GM18909 (cell line): Measurements from ENCODE around the gene ERBB2.
"Not testable (repeated sequence)": the region's sequence is repeated elsewhere in the genome, so short reads cannot be mapped to it uniquely, and the experiment has no call there.

Experiments used
- ATAC-seq: cut with Tn5 transposase; IDR thresholded peaks from one replicate; pipeline ENCODE4 v1.9.1; 2021; ENCODE audit warnings: mild to moderate bottlenecking; ENCODE audit not compliant: unreplicated experiment, poor library complexity

ERBB2 gene

GRCh38 chr17:39701012-39701783 is 1.3 kb downstream of the ERBB2 start:
- ATAC-seq, result no peak

DNA sequence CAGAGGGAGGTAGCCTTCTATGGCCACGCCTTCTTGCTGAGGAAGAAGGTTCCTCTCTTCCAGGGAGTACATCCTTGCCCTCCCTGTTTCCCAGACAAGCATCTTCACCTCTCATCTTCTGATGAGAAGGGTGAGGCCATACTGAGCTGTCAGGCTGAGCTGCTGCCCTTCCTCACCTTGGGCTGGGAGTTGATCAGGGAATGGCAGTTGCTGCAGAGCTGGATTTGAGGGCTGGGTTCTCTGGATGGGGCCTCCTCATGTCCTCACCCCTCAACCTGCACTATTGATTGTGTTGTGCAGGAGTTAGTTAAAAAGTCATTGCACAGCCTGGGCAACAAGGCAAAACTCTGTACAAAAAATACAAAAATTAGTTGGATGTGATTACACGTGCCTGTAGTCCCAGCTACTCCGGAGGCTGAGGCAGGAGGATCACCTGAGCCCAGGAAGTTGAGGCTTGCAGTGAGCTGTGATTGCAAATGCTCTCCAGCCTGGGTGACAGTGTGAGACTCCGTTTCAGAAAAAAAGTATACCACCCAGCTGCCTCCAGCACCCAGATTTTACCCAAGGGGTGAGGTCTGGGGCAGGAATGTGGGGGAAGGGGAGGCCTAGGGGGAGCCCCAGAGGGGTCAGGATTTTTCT is 2.0 kb downstream of the ERBB2 start:
- no peak for ATAC-seq

- ATAC-seq, result no peak
Measured at GRCh38 chr17:39702901-39703893, 3.3 kb downstream of the ERBB2 start.

GRCh38 chr17:39703913-39704312 is 4.0 kb downstream of the ERBB2 start:
- ATAC-seq, result no peak

DNA sequence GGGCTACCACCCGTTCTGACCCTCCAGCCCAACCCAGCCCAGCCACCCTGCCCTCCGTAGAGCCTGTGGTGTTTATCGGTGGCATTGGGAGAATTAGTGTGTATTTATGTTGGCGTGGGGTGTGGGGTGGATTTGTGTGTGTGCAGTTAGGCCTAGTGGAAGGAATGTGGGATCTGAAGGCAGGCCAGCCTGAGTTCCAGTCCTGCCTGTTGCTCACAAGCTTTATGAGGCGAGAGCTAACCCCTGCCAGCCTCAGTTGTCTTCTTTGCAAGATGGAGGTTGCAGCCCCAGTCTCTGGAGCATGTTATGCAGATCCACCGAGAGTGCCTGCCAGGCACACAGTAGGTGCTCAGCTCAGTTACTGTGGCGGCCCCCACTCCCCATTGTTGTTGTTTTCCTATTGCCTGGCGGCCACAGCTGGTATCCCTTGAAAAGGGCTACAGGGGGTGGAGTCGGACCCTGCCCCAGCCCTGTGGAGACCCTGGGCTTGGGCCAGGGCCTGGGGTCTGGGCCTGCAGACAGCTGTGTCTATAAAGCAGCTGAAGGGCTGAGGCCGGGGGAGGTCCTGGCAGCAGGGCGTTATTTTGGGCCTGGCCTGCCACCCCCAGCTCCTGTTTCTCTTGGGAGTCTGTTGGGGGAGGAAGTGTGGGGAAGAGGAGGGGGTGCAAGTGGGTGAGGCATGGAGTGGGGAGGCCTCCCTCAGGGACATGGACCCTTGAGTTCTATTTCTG is 5.1 kb downstream of the ERBB2 start:
- ATAC-seq, result no peak

DNA sequence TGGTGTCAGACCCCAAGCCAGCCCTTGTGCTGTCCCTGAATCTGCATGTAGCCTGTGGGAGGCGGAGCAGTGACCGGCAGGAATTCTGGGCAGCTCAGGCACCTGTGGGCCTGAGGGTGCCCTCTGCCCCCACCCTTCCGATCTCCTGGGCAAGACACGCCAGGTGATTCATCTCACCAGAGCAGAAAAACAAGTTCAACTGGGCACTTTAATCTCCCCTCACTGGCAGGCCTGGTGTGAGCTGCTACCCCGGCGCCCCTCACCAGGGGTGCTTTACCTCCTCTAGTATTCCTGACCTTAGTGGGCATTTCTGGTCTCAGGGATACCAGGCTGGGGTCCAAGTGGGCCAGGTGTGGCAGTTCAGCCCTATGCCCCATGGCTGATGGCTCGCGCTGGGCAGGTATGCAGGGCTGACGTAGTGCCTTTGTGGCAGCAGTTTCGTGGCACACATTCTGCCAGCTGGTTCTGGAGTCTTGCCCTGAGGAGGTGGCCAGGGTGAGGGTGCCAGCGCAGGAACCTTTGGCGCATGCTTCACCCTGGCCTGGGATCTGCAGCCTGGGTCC is 6.0 kb downstream of the ERBB2 start:
- no peak for ATAC-seq

DNA sequence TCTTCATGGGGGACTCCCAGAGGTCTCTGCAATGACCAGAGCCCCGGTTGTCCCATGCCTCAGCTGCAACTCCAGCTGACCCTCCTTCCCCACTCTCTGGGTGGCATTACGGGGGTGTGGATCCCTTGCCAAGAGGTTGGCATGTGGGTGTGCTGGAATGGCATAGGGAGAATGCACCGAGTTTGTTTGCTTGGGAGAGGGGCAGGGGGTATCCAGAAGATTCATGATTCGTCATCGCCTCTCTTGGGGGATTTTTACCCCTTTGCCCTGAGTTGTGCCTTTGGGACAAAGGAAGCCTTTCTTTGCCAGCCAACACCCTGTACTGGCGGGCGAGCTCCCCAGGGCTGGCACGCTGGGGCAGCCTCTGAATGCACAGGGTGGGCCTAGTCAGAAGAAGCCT is 6.5 kb downstream of the ERBB2 start:
- ATAC-seq, result no peak

DNA sequence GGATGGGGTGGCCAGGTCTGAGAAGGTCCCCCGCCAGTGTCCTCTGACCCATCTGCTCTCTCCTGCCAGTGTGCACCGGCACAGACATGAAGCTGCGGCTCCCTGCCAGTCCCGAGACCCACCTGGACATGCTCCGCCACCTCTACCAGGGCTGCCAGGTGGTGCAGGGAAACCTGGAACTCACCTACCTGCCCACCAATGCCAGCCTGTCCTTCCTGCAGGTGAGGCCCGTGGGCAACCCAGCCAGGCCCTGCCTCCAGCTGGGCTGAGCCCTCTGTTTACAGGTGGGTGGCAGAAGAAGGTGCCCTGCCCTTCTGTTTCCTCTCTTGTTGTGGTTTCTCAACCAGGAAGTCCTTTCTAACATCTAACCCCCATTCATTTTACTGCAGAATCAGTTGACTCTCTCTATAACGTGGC is 7.1 kb downstream of the ERBB2 start:
- ATAC-seq, result no peak

DNA sequence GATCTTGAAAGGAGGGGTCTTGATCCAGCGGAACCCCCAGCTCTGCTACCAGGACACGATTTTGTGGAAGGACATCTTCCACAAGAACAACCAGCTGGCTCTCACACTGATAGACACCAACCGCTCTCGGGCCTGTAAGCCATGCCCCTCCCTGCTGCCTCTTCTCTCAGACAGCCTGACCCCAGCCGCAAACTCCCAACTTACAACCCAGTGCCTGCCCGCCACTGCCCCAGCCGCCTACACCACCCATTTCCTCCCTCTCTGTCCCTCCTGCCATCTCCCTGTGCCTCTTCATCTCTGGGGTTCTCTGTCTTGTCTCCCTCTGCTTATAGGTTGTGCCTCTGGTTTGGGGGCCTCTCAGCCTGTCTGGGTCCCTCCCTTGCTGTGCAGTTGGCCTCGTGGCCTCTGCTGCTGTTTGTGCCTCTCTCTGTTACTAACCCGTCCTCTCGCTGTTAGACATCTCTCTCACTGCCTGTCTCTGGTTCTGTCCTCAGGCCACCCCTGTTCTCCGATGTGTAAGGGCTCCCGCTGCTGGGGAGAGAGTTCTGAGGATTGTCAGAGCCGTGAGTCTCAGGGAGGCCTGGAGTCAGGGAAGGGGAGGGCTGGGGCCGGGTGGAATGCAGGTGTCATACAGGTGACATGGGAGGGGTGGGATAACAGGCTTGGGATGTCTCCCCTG is 9.6 kb downstream of the ERBB2 start:
- ATAC-seq, result no peak

GRCh38 chr17:39709998-39710964 is 10.4 kb downstream of the ERBB2 start:
- no peak for ATAC-seq

- not testable (repeated sequence) for ATAC-seq
Measured at GRCh38 chr17:39711071-39711470, 11.2 kb downstream of the ERBB2 start.

DNA sequence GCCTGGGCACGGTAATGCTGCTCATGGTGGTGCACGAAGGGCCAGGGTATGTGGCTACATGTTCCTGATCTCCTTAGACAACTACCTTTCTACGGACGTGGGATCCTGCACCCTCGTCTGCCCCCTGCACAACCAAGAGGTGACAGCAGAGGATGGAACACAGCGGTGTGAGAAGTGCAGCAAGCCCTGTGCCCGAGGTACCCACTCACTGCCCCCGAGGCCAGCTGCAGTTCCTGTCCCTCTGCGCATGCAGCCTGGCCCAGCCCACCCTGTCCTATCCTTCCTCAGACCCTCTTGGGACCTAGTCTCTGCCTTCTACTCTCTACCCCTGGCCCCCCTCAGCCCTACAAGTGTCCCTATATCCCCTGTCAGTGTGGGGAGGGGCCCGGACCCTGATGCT is 12.0 kb downstream of the ERBB2 start:
- ATAC-seq, result no peak

DNA sequence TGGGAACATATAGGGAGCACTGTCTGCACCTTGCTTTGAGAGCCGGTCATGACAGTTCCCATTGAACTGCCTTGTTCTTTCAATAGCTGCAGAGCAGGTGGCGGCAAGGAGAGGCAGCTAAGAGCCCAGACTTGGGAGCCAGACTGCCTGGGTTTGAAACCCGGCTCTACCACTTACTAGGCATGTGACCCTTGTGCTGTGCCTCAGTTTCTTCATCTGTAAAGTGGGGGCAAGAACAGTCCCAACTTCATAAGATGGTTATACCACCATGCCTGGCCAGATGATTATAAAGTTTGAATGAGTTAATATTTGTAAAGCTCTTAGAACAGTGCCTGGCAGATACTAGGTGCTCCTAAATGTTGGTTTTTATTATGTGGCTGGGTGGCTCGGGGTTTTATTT is 14.4 kb downstream of the ERBB2 start:
- no peak for ATAC-seq

DNA sequence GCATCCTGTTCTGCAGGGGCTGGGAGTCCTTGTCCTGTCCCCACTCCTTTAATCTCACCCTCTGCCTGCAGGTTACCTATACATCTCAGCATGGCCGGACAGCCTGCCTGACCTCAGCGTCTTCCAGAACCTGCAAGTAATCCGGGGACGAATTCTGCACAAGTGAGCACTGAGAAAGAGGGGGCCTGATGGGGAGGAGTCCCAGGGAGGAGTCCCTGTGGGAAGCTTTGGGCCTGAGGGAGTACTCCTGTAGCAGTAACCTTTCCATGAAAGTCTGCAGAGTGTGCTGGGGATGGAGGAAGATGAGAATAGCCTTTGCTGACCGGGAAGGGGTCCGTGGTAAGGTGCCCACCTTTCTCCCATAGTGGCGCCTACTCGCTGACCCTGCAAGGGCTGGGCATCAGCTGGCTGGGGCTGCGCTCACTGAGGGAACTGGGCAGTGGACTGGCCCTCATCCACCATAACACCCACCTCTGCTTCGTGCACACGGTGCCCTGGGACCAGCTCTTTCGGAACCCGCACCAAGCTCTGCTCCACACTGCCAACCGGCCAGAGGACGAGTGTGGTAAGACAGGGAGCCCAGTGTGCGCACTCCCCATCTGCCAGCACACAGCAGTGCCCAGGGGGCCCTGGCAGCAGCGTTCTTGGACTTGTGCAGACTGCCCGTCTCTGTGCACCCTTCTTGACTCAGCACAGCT is 15.7 kb downstream of the ERBB2 start:
- ATAC-seq, result no peak

- no peak for ATAC-seq
Measured at GRCh38 chr17:39716073-39716818, 16.4 kb downstream of the ERBB2 start.

- ATAC-seq, result no peak
Measured at GRCh38 chr17:39716879-39717536, 17.1 kb downstream of the ERBB2 start.
